Breast epithelium (tissue), 3 donors: ENCODE results near the gene NDC1.

Experiments used
- POLR2A ChIP-seq: fragments of 450-650 bp; IDR thresholded peaks from one replicate; pipeline ENCODE4 v1.6.1; 2016; ENCODE audit warnings: antibody characterized with exemption, mild to moderate bottlenecking, moderate library complexity
- TF ChIP-seq, protein P1 (sequence below), 3 donors: fragments of 450-650 bp; IDR thresholded peaks; one replicate each; pipeline ENCODE4 v1.5.1; 2016 to 2017; ENCODE audit warnings: antibody characterized with exemption in 3 of 3, mild to moderate bottlenecking in 3 of 3, moderate library complexity in 3 of 3

DNA sequence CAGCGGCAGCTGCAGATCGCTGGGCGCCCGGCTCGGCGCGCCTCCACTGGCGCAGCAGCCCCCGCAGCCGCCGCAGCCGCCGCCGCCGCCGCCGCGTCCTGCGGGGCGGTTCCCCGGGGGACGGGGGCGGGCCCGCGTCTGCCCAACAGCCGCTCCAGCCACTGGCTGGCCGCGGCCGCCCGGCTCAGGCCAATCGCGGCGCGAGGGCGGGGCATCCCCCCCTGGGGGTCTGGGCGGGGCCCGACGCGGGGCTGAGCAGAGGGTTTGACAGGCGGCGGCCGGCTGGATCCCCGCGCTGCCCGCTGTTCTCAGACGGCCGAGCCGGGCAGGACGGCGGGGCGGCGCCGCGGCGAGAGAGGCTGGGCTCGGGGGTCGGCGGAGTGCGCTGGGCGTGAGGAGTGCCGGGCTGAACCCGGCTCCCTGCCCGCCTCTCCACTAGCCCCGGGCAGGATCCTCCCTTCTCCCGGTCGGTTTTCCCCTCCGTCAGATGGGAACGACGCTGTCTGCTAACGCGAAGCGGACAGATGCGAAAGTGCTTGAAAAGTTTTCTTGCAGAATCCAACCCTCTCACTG lies 98.9 kb downstream of the NDC1 start, which contains the start of gene GLIS1:
- TF ChIP-seq, protein P1, sequence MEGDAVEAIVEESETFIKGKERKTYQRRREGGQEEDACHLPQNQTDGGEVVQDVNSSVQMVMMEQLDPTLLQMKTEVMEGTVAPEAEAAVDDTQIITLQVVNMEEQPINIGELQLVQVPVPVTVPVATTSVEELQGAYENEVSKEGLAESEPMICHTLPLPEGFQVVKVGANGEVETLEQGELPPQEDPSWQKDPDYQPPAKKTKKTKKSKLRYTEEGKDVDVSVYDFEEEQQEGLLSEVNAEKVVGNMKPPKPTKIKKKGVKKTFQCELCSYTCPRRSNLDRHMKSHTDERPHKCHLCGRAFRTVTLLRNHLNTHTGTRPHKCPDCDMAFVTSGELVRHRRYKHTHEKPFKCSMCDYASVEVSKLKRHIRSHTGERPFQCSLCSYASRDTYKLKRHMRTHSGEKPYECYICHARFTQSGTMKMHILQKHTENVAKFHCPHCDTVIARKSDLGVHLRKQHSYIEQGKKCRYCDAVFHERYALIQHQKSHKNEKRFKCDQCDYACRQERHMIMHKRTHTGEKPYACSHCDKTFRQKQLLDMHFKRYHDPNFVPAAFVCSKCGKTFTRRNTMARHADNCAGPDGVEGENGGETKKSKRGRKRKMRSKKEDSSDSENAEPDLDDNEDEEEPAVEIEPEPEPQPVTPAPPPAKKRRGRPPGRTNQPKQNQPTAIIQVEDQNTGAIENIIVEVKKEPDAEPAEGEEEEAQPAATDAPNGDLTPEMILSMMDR (IDR thresholded peaks at IDR 0.05) = no peak
- no peak for TF ChIP-seq POLR2A
